ENCODE results near the gene MDH1.
"Not testable (repeated sequence)": the region's sequence is repeated elsewhere in the genome, so short reads cannot be mapped to it uniquely, and the experiment has no call there.

MDH1 gene

DNA sequence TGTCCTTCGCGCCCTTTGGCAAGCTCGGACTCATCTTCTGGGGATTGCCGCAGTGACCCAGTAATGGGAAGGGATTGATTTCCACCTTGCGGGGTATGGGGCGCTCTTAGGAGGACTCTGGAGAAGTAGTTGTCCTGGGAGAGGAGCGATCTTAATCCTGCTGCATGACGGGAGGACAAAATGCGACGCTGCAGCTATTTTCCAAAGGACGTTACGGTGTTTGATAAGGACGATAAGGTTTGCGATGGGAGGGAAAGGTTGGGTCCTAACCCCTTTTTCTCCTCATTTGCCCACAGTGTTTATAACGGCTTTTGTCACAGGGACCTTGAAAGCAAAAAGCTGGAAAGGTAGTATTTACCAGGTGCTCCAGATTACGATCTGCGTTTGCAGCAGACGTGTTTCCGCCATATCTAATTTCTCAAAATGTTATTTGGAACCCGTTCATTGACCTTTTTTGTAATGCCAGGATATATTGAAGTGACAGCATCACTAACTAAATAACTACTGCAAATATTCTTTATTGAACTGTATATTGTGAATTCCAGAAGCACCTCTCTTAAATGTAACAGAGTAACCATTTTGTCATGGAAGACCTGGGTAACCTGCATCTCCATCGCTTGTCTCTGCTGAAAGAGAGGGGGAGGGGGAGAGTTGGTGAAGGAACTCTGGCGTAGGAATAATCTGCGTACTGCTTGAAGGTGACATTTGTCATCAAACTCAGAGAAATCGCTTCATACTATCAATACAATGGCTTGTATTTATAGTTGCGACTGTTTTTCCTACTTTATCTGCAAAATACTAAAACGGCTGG lies 590 bp downstream of the MDH1 start:
- no peak for DNase-seq

DNA sequence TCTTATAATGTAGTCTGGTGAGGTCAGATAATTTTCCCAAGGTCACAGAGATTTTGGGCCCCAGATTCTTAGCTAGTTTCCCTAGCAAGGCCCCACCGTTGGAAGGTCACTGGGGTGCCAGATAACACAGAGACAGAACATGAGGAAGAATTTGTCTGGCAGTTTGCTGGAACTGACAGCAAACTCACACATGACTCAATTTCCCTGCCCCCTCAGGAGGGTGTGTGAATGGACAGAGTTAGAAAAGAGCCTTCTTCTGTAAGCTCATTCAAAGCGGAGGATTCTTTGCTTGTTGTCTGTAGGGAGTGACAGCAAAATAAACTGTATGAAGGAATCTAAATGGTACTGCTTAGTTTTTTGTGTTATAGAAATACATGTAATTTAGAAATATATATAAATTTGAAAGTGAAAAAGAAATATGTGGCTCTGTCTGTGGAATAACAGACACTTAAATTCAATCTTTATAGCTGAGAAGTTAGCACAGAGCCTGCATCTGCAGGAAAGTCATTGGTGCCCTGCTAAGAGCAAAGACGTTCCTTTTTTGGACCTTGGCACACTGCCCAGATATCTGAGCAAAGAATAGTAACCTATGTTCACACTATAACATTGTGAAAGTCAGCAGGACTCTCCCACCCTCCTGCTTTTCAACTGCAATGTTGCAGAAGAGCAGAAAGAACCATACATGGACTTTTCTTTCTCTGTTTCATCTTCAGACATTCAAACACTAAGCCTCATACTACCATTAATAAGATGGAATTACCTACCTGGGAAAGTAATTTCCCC lies 2.1 kb downstream of the MDH1 start:
- DNase-seq = no peak

DNA sequence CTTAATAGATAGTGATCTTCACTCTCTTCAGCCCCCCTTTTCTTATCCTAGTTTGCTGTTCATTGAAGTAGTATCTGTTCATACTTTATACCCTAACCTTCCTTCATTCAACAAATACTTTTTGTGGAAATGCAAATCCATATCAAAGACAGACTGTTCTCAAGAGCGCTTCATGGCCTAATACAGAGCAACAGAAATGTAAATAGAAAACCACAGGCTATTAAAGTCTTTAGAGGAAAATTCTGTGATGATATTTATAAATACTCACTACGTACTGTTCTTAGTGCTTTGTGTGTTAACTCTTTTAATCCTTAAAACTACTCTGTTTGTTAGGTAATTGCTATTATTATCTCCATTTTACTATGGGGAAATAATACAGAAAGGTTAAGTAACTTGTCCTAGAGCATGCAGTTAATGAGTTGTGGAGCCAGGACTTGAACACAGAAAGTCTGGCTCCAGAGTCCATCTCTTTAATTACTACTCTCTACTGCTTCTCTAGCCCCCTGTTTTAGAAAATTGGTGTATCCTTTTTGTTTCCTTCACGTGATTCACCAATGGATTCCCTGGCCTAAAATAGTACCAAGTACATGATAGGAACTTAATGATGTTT lies 2.9 kb downstream of the MDH1 start:
- DNase-seq = no peak

DNA sequence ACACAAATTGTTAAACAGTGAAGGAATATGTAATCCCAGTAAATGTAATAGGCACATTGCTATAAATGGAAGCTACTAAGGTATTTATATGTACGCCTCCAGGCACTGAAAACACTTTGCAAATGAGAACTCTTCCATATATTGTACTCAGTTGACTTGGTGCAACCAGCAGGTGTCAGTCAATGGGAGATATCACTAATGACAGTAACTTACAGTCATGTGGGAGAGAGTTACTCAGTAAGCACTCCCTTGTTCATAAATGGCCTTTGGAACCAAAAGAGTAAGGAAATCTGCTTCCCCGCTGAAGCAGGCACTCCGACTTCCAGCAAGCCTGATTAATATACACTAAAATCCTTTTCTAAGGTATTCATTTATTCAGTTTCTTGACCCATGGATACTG lies 5.9 kb downstream of the MDH1 start:
- no peak for DNase-seq

DNA sequence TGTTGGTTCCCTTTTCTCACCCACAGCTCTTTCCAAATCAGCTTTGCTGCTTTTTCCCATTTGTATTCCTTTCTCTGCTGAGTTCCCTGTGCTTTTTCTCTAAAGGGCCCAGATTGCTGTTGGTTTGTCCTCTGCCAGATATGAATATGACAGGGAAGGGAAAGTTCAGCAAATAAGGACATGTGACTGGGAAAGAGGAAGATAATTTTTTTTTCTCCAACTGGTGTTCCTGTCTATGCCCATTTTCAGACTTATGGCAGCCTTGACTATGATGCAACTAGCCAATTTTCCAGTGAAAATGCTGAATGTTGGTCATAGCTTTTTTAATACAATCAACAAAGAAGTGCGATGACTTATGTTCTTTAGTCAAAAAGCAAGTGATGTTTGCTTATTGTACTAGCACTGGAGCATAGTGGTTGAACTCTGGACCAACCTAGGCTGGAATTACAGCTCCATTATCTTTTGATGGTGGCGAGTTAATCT lies 7.7 kb downstream of the MDH1 start:
- DNase-seq = no peak

DNA sequence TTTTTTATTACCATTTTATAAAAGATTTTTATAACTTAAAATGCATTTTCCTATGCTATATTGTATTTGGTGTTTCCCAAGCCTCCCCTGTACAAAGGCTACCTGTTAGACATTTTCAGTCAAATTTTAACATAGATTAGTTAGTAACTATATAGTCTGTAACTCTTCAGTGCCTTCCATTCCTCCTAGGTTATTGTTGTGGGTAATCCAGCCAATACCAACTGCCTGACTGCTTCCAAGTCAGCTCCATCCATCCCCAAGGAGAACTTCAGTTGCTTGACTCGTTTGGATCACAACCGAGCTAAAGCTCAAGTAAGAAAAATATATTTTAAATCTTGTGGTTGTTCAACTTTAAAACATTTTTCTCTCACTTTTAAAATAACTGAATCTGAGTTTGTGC lies 10.2 kb downstream of the MDH1 start:
- DNase-seq = no peak

DNA sequence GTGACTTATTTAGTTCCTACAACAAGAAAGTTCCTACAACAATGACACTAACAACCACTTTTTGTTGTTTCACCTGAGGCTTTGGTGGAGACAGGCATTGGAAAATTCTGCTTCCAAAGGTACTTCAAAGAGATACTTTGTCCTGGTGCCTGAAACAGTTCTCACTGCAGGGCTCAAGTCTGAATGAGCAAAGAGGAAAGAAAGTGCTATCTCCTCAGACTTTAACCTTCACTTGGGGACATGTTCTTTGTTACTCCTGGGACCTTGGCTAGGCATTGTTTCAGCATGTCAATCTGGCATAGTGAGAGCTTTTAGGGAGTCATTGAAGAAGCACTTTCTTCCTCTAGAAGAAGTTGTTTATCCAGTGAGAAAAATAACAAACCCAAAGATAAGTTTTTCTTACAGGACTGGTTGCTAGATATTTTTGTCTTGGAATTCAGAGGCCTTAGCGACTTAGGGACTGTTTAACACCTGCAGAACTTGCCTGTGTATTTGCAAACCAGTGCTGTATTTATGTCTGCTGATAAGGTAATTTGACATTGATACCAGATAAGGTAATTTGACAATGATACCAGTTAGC lies 12.2 kb downstream of the MDH1 start:
- DNase-seq = no peak

DNA sequence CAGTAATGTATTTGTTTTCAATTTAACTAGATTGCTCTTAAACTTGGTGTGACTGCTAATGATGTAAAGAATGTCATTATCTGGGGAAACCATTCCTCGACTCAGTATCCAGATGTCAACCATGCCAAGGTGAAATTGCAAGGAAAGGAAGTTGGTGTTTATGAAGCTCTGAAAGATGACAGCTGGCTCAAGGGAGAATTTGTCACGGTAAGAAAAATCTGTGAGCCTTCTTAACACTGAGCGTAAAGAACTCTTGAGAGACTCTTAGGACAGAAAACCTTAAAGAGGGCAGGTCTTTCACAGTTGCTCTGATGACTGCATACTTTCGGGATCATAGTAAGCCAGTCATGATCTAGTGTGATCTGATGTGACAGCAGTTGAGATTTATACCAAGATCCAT lies 15.9 kb downstream of the MDH1 start:
- DNase-seq = no peak

DNA sequence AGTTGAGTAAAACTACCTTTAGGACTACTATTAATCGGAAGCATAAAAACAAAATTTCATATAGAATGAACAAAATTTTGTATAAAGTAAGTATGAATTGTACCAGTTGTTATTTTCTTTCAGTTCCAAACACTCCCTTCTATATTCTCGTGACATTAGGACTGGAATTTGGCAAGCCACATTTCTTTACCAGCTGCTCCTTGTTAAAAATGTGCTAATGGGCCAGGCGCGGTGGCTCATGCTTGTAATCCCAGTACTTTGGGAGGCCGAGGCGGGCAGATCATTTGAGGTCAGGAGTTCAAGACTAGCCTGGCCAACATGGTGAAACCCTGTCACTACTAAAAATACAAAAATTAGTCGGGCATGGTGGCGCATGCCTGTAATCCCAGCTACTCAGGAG lies 20.1 kb downstream of the MDH1 start:
- not testable (repeated sequence) for DNase-seq

DNA sequence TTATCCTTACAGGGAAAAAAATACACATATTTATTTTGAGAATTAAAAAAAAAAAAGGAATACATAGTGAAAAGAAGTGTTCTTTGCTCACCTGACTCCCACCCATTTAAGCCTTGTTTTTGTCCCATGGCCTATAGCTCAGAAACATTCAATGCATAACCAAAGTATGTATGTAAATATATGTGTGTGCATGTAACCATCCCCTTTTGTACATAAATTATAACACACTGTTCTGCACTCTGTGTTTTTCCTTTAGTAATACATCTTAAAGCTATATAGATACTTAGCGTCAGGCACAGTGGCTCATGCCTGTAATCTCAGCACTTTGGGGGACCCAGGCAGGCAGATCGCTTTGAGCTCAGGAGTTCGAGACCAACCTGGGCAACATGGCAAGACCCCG lies 21.8 kb downstream of the MDH1 start:
- no peak for DNase-seq

DNA sequence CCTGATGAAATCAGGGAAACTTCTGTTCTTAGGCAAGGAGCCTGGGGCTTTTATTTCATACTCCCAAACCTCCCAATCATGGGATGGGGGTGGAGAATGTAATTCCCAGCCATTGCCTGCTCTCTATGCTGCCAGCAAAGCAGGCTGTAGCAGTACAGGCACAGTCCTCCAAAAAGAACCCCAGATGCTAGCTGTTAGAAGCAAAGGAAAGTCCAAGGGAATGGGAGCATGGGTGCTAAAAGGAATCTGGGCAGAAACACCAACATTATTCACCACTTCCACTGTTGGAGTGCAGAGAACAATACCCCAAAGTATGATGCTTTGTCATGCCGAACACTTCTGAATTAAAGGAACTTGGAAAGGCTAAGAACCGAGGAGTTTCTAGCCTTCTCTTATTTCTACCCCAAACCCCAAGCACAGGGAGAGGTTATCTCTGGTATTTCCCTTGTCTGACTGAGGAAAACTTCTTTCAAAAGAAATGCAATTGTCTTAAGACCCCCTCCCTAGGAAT lies 24.7 kb downstream of the MDH1 start:
- DNase-seq = no peak

DNA sequence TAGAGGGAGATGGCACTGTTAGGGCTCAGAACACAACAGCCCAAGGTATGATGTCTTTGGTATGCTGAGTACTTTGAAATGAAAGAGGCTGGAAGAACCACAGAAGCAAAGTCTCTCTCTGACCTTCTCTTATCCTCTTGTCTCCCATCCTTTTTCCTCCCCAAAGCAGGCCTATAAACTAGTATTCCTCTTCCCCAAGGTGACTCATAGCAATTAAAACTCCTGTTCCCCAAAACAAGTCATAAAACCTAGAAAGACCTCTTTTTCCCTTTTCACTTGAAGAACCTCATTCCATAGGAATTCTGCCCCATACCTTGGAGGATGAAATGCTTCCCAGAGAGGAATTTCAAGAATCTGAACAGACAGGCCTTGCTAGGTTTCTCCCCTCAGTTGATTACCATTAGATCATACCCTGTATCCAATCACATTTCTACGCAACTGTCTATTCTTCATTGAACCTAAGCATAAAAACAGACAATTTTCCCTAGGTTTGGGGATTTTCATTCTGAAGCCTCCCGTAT lies 25.7 kb downstream of the MDH1 start:
- no peak for DNase-seq

DNA sequence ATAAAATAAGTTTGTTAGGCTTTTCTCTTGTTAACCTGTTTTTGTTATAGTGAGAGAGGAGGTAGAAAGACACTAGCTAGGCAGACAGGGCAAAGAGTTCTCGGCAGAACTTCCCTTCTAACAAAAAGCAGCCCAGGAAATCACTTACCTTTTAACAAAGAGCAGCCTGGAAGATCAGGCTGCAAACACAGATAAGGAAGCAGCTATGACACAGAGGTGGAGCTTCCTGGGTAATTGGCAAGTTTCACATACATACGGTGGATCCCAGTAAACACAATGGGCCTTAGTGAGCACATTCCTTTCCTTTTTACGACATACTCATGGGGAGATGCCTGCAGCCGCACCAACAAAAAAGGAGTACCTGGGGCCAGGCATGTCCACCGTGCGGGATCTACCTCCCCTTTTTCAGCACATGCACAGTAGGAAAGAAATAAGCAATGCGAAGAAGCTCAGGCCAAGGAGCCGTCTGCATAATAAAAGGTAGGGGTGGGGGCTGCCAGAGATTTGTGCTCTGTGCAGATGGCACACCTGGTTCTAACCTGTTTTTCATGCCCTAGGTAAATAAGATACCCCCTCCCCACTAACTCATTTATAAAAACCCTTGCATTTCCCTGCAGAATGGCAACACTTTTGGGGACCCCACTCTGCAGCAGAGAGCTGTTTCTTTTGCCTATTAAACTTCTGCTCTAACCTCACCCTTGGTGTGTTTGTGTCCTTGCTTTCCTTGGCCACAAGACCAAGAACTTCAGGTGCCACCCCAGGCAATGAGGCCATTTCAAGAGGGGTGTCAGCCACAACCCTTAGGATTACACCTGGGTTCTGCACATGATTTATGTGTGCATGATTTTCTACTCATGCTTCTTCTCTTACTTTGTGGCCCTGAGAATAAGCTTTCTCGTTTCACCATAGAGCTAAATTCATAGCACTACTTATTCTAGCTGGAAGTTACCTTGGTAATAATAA lies 26.5 kb downstream of the MDH1 start:
- DNase-seq = no peak

DNA sequence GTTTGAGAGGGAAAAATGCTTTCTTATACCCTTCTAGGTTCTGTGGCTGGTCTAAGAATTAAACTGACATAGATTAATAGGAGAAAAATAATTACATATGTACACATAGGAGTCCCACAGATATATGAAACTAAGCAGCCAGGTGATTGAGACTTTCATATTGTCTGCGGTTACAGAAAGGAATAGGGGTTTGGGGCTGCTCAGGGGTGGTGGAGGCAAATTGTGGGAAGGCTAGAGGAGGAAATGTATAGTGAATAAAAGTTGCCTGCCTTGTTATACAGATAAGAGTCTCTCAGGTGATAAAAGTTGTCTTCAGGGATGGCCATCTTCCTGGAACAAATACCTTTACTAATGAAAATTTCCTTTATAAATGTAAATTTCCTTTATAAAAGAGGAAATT lies 28.6 kb downstream of the MDH1 start:
- no peak for DNase-seq

DNA sequence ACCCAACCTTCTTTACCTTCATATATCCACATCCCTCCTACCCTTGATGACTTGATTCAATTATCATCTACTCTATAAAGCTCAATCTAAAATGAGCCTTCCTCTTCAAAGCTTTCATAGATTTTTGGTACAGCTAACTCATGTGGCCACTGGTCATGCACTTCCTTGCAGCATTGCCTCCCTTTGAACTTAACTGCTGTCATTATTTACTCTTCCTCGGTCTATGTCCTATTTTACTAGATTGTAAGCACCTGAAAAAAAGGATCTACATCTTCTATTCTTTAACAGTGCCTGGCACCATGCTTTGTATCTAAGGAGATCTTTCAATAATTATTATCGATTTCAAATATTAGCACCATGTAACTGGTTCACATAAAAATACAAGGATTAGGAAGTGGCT lies 30.6 kb downstream of the MDH1 start:
- DNase-seq = no peak

DNA sequence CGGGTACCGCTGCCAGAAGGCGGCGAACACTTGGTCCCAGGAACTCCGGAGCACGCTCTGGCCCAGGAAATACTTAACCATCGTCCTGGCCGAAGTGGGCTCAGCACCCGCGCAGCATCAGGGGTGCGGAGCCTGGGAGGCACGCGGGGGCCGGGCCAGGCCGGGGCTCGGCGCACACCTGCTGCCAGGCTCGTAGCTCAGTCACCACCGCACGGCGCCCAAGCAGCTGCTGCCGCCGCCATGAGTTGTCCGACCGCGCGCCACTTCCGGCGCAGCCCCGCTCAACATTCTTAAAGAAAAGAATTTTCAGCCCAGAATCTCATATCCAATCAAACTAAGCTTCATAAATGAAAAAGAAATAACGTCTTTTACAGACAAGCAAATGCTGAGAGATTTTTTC lies 34.0 kb downstream of the MDH1 start:
- no peak for DNase-seq

DNA sequence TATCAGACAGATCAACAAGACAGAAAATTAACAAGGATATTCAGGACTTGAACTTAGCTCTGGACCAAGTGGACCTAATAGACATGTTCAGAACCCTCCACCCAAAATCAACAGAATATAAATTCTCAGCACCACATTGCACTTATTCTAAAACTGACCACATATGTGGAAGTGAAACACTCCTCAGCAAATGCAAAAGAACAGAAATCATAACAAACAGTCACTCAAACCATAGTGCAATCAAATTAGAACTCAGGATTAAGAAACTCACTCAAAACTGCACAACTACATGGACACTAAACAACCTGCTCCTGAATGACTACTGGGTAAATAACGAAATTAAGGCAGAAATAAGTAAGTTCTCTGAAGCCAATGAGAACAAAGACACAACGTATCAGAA lies 35.0 kb downstream of the MDH1 start:
- DNase-seq = not testable (repeated sequence)

DNA sequence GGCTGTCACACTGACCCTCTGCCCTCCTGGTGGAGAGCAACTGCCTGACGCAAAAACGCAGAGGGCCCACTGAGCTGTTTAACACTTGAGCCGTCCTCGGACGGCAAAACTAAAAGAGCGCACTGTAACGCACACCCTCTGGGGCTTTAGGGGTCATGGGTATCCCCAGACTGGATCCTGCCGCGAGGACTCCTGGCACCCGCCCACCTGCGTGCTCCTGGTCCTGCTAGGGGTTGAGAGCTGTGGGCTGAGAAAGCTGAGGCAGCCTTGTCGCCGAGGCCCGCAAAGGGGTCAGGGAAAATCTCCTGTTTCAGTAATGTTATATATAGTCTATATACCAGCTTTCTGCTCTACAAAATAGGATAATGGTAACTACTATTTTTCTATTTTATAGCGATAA lies 39.1 kb downstream of the MDH1 start:
- no peak for DNase-seq

DNA sequence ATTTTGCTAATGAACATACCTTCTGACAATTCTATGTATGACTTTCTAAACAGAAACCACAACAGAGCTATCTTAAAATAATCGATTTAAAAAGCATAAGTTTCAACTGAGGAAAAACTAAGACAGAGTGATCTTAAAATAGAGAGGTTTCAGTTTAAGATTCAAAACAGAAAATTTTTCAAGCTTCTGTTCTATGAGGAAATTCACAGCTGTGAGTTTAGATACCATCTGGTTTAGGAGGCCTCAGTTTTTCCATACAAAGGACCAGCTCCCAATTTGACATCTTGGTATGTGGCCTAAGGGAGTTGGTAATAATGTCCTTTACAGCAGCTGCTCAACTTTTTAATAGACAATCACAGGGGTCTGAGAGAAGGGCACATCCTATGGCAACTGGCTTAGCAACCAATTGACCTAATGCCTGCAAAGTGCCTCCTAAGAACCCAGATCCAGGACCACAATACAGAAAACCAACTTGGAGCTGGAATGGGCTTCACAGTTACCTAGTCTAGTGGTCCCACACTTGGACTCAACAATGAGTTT lies 39.7 kb downstream of the MDH1 start:
- DNase-seq = no peak

DNA sequence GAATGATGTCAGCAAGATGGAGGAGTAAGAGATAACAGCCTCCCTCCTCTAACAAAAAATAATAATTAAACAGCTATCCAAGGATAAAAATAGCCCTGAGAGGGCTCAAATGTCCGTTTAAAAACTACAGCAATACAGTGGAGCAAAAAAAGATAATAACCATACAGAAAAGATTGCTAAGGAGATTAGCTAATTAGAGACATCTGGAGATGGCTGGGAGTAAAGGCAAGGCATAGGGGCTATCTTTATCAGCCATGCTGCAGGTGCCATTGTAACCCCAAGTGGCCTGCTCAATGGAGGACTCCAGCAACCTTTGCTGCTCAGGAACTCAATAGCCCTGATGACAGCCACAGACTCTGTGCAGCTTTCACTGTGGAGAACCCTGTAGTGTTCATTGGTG lies 42.7 kb downstream of the MDH1 start:
- DNase-seq = no peak

DNA sequence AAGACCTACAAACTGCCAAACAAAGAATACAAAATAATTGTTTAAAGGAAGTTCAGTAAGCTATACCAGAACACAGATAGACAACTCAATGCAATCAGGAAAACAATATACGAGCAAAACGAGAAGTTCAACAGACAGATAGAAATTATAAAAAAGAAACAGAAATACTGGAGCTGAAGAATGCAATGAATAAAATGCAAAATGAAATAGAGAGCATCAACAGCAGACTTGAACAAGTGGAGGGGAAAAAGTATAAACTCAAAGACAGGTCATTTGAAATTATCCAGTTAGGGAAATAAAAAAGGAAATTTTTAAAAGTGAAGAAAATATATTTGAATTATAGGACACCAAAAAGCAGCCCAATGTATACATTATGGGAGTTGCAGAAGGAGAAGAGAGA lies 43.6 kb downstream of the MDH1 start:
- DNase-seq = no peak

DNA sequence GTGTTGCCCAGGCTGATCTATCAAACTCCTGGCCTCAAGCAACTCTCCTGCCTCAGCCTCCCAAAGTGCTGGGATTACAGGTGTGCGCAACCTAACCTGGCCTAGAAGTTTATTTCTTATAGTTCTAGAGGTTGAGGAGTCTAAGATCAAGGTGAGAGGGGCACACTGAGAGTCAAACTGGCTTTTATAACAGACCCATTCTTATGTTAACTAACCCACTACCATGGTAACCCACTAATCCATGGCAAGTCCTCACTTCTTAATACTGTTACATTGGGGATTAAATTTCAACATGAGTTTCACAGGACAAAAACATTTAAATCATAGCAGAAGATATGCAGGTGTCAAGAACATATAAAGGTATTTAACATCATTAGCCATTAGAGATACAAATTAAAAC lies 50.6 kb downstream of the MDH1 start:
- DNase-seq = no peak
